Measurements from ENCODE around the gene CDC34.

CDC34 gene

GRCh38 chr19:531753-532560 lies at the start of gene CDC34:
CDC34 (plus strand) TSS chr19:531760; CDS start chr19:531932, 172 bp downstream.
- DNase-seq = no peak

GRCh38 chr19:482186-483041 lies 49.1 kb upstream of the CDC34 start:
- DNase-seq = no peak

GRCh38 chr19:483332-484072 lies 48.1 kb upstream of the CDC34 start:
- peak; percentile 25 for DNase-seq

GRCh38 chr19:484494-484893 lies 47.1 kb upstream of the CDC34 start:
- no peak for DNase-seq

GRCh38 chr19:485077-485476 lies 46.5 kb upstream of the CDC34 start:
- DNase-seq = no peak

GRCh38 chr19:485583-486236 lies 45.9 kb upstream of the CDC34 start:
- DNase-seq = peak; percentile 29

- DNase-seq = peak; percentile 92
Observed at GRCh38 chr19:488505-489417, 42.8 kb upstream of the CDC34 start.

- no peak for DNase-seq
Observed at GRCh38 chr19:489418-490196, 42.0 kb upstream of the CDC34 start.

GRCh38 chr19:491146-491741 lies 40.3 kb upstream of the CDC34 start:
- no peak for DNase-seq

- DNase-seq = no peak
Observed at GRCh38 chr19:492091-492531, 39.4 kb upstream of the CDC34 start.

- no peak for DNase-seq
Observed at GRCh38 chr19:493391-494170, 38.0 kb upstream of the CDC34 start.

- DNase-seq = no peak
Observed at GRCh38 chr19:494171-495080, 37.1 kb upstream of the CDC34 start.

- no peak for DNase-seq
Observed at GRCh38 chr19:495081-495401, 36.5 kb upstream of the CDC34 start.

GRCh38 chr19:495402-496111 lies 36.0 kb upstream of the CDC34 start:
- DNase-seq = peak; percentile 66

- DNase-seq = no peak
Observed at GRCh38 chr19:496112-496665, 35.4 kb upstream of the CDC34 start, which contains the start of gene MADCAM1. MADCAM1 (plus strand) TSS chr19:496486; CDS start chr19:496500, 14 bp downstream.

- DNase-seq = no peak
Observed at GRCh38 chr19:496986-497385, 34.6 kb upstream of the CDC34 start.

GRCh38 chr19:497491-497868 lies 34.1 kb upstream of the CDC34 start:
- DNase-seq = no peak
